NCI-H2107 (cell line): Measurements from ENCODE around the gene EXD3.
"Not testable (repeated sequence)": the region's sequence is repeated elsewhere in the genome, so short reads cannot be mapped to it uniquely, and the experiment has no call there.

Experiments
- DNase-seq: peaks from one replicate; lab custom pipeline; 2025; lab: John Stamatoyannopoulos, UW

The EXD3 gene

GRCh38 chr9:137393176-137394150 lies 29.5 kb downstream of the EXD3 start:
- no peak for DNase-seq

GRCh38 chr9:137392232-137393007 lies 30.5 kb downstream of the EXD3 start:
- DNase-seq = no peak

GRCh38 chr9:137391411-137391754 lies 31.6 kb downstream of the EXD3 start:
- no peak for DNase-seq

- no peak for DNase-seq
Measured at GRCh38 chr9:137390553-137391410, 32.2 kb downstream of the EXD3 start.

- no peak for DNase-seq
Measured at GRCh38 chr9:137389428-137389746, 33.6 kb downstream of the EXD3 start.

GRCh38 chr9:137388589-137389427 lies 34.2 kb downstream of the EXD3 start:
- DNase-seq = no peak

GRCh38 chr9:137387891-137388560 lies 34.9 kb downstream of the EXD3 start:
- no peak for DNase-seq

GRCh38 chr9:137387114-137387890 lies 35.7 kb downstream of the EXD3 start:
- DNase-seq = no peak

GRCh38 chr9:137386507-137387113 lies 36.4 kb downstream of the EXD3 start:
- not testable (repeated sequence) for DNase-seq

GRCh38 chr9:137385061-137385655 lies 37.8 kb downstream of the EXD3 start:
- DNase-seq = no peak

GRCh38 chr9:137383784-137384756 lies 38.9 kb downstream of the EXD3 start:
- DNase-seq = no peak

GRCh38 chr9:137383081-137383783 lies 39.7 kb downstream of the EXD3 start:
- no peak for DNase-seq

- DNase-seq = no peak
Measured at GRCh38 chr9:137382444-137383080, 40.4 kb downstream of the EXD3 start.

GRCh38 chr9:137381501-137382443 lies 41.2 kb downstream of the EXD3 start:
- DNase-seq = no peak

- DNase-seq = no peak
Measured at GRCh38 chr9:137380606-137381005, 42.4 kb downstream of the EXD3 start.

GRCh38 chr9:137380171-137380570 lies 42.8 kb downstream of the EXD3 start:
- no peak for DNase-seq
